Sigmoid colon (tissue), 4 donors: Measurements from ENCODE around the gene PHLDB2.

Experiments used
- CTCF ChIP-seq, 4 experiments: fragments of 450-650 bp in 3 of 4; fragments of 200-600 bp in 1 of 4; IDR thresholded peaks; one replicate each; pipeline ENCODE4 v1.5.1; 2016 to 2019; ENCODE audit warnings: antibody characterized with exemption in 4 of 4, mild to moderate bottlenecking in 3 of 4, moderate library complexity in 2 of 4
- EP300 ChIP-seq, 4 donors: sonication (generic); formaldehyde crosslinking; IDR thresholded peaks; one replicate each; pipeline ENCODE4 v1.6.1; 2017; ENCODE audit warnings: antibody characterized with exemption in 4 of 4
- POLR2A ChIP-seq, 2 donors: fragments of 450-650 bp; IDR thresholded peaks; one replicate each; pipeline ENCODE4 v1.6.1; 2016; ENCODE audit warnings: antibody characterized with exemption in 2 of 2, mild to moderate bottlenecking in 2 of 2, moderate library complexity in 2 of 2
- POLR2AphosphoS5 ChIP-seq, 4 donors: sonication (generic); formaldehyde crosslinking; IDR thresholded peaks; one replicate each; pipeline ENCODE4 v1.6.1; 2017; ENCODE audit warnings: antibody characterized with exemption in 4 of 4

GRCh38 chr3:111848283-111848682, 10.8 kb upstream of the PHLDB2 start:
- TF ChIP-seq CTCF (IDR thresholded peaks at IDR 0.05) (no peak), POLR2AphosphoS5 (IDR thresholded peaks at IDR 0.05) (no peak), EP300 (IDR thresholded peaks at IDR 0.05) (no peak), POLR2A (IDR thresholded peaks at IDR 0.05) (no peak)
